ENCODE data around the gene DCPS.

Gene DCPS

DNA sequence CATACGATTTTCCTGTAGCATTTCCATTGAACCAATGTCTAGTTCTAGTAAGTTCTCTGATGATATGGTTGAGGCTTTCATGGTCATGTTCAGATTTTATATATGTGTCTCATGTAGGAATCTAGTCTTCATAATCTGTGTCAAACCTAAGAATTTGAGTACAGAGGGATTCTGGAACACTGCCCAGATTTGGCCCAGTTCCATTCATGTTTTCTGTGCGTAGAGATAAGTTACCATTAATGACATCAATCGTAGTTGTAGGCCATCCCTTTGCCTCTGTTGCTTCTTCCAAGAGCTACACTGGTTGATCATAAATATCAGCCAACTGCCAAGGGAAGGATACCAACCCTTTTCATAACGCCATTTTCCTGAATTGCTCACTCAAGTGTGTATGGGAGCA is 74.9 kb downstream of the DCPS start:
- TF ChIP-seq, protein P1, sequence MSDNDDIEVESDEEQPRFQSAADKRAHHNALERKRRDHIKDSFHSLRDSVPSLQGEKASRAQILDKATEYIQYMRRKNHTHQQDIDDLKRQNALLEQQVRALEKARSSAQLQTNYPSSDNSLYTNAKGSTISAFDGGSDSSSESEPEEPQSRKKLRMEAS (IDR thresholded peaks at IDR 0.05): no peak
- TF ChIP-seq, protein P2, sequence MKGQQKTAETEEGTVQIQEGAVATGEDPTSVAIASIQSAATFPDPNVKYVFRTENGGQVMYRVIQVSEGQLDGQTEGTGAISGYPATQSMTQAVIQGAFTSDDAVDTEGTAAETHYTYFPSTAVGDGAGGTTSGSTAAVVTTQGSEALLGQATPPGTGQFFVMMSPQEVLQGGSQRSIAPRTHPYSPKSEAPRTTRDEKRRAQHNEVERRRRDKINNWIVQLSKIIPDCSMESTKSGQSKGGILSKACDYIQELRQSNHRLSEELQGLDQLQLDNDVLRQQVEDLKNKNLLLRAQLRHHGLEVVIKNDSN (IDR thresholded peaks at IDR 0.05): no peak
- TF ChIP-seq FOXM1 (IDR thresholded peaks at IDR 0.05; ENCODE audit: borderline replicate concordance, low read depth): no peak
- TF ChIP-seq EP300 (IDR thresholded peaks at IDR 0.05; ENCODE audit: borderline replicate concordance): no peak
- TF ChIP-seq CEBPB (IDR thresholded peaks at IDR 0.05): no peak
- TF ChIP-seq CREB1 (IDR thresholded peaks at IDR 0.05; ENCODE audit: low read depth): no peak
- TF ChIP-seq TAF1 (IDR thresholded peaks at IDR 0.05; ENCODE audit: low read depth): no peak
- TF ChIP-seq TEAD4 (IDR thresholded peaks at IDR 0.05): no peak
- TF ChIP-seq YY1 (IDR thresholded peaks at IDR 0.05; ENCODE audit: low read depth): no peak
- TF ChIP-seq NFIC (IDR thresholded peaks at IDR 0.05): no peak

DNA sequence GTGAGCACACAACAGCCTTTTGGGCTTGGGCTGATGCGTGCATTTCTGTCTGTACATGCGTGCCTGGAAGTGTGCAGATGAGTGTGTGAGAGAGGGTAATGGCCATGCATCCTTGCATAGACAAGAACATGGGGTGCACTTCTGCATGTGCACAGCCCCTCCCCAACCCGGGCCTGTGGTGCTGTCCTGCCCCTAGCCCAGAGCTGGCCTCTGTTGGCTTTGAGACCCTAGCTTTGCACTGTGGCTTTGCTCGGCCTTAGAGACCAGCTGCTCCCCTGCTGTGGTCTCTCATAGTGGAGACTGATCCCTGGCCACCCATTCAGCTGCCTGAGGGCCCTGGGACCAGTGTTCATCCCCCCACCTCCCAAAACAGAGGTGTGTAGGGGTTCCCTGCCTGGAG is 77.0 kb downstream of the DCPS start:
- TF ChIP-seq RAD21 (IDR thresholded peaks at IDR 0.05; ENCODE audit: low read depth): no peak
- no peak for TF ChIP-seq CREB1 (IDR thresholded peaks at IDR 0.05; ENCODE audit: low read depth)
- TF ChIP-seq EP300 (IDR thresholded peaks at IDR 0.05; ENCODE audit: borderline replicate concordance): no peak
- TF ChIP-seq NFIC (IDR thresholded peaks at IDR 0.05): no peak
- TF ChIP-seq EGR1 (IDR thresholded peaks at IDR 0.05): no peak
- TF ChIP-seq TAF1 (IDR thresholded peaks at IDR 0.05; ENCODE audit: low read depth): no peak
- TF ChIP-seq, protein P1 (IDR thresholded peaks at IDR 0.05): no peak
- TF ChIP-seq CEBPB (IDR thresholded peaks at IDR 0.05): no peak
- TF ChIP-seq YY1 (IDR thresholded peaks at IDR 0.05; ENCODE audit: low read depth): no peak
- no peak for TF ChIP-seq TCF12 (IDR thresholded peaks at IDR 0.05; ENCODE audit: low read depth)

DNA sequence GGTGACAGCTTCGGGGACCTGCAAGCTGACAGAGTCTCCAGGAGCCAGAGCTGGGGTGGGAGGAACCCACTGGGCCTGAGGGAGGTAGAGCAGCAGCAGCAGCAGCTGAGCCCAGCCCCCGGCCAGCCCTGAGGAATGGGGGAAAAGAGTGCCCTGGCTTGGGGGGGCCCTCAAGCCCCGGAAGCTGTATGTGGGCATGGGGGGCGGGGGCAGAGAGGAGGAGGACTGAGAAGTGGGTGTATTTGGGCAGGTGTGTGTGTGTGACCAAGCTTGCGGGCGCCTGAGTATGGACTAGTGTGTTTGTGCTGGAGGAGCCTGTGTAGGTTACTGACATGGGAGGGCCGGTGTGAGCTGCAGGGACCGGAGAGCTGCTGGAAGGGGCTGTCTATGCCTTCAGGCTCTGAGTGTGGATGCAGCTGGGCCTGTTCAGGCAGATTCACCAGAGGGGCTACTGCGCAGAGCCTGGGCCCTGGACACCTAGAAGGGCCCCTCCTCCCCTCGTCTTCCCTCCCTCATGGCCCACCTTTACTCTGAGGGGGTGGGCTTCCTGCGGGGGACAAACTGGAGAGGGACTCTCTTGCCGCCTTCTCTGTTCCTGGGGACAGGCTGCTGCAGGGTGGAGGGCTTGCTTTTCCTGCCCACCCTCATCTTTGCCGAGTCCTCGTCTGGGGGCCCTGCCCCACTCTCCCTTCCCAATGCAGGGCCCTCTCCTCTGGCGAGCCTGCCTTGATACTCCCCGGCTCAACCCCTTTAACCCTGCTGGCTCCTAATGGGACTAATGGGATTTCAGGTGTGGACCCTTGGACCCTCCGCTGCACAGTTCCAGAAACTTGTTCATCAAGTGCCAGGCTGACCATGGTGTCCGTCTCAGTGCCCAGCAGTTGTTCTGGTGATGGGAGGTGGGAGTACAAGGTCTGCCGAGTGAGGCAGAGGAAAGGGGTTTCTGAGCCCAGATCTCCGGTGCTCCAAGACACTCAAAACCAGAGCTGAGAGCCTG is 79.8 kb downstream of the DCPS start:
- TF ChIP-seq RAD21 (IDR thresholded peaks at IDR 0.05; ENCODE audit: low read depth): no peak
- TF ChIP-seq YY1 (IDR thresholded peaks at IDR 0.05; ENCODE audit: low read depth): no peak

DNA sequence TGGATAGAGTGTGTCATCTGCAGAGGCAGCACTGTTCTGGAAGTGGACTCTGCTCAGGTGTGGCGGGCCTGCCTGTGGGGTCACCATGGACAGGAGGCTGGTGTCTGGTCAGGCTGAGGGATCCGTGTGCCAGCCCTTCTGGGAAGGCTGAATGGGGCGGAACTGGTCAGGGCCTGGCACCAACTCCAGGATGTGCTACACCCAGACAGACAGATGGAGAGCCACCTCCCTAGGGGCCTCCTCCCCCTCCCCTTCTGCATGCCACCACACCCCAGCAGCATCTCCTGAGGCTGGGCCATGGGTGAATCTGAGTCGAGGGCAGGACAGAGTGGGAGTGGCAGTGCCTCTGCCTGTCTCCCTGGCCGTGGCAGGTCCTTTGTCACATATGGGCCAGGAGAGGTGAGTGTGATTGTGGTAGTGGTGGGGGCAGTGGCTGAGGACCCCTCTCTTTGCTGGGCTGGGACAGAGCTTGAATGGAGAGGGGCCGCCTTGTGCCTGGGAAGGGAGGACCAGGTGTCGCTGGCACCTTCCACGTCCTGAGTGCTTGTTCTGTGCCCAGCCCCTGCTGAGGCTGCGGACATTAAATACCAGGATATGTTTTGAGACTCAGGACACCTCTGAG is 80.7 kb downstream of the DCPS start:
- TF ChIP-seq EP300 (IDR thresholded peaks at IDR 0.05; ENCODE audit: borderline replicate concordance) (no peak), CREB1 (IDR thresholded peaks at IDR 0.05; ENCODE audit: low read depth) (no peak), EGR1 (IDR thresholded peaks at IDR 0.05) (no peak), RAD21 (IDR thresholded peaks at IDR 0.05; ENCODE audit: low read depth) (no peak), NFIC (IDR thresholded peaks at IDR 0.05) (no peak), YY1 (IDR thresholded peaks at IDR 0.05; ENCODE audit: low read depth) (no peak), TCF12 (IDR thresholded peaks at IDR 0.05; ENCODE audit: low read depth) (no peak), FOXM1 (IDR thresholded peaks at IDR 0.05; ENCODE audit: borderline replicate concordance, low read depth) (no peak), ZBTB7A (IDR thresholded peaks at IDR 0.05; ENCODE audit: low read depth) (no peak), TEAD4 (IDR thresholded peaks at IDR 0.05) (no peak), CEBPB (IDR thresholded peaks at IDR 0.05) (no peak), TAF1 (IDR thresholded peaks at IDR 0.05; ENCODE audit: low read depth) (no peak)
- TF ChIP-seq, protein P1 (IDR thresholded peaks at IDR 0.05): no peak
- TF ChIP-seq, protein P3, sequence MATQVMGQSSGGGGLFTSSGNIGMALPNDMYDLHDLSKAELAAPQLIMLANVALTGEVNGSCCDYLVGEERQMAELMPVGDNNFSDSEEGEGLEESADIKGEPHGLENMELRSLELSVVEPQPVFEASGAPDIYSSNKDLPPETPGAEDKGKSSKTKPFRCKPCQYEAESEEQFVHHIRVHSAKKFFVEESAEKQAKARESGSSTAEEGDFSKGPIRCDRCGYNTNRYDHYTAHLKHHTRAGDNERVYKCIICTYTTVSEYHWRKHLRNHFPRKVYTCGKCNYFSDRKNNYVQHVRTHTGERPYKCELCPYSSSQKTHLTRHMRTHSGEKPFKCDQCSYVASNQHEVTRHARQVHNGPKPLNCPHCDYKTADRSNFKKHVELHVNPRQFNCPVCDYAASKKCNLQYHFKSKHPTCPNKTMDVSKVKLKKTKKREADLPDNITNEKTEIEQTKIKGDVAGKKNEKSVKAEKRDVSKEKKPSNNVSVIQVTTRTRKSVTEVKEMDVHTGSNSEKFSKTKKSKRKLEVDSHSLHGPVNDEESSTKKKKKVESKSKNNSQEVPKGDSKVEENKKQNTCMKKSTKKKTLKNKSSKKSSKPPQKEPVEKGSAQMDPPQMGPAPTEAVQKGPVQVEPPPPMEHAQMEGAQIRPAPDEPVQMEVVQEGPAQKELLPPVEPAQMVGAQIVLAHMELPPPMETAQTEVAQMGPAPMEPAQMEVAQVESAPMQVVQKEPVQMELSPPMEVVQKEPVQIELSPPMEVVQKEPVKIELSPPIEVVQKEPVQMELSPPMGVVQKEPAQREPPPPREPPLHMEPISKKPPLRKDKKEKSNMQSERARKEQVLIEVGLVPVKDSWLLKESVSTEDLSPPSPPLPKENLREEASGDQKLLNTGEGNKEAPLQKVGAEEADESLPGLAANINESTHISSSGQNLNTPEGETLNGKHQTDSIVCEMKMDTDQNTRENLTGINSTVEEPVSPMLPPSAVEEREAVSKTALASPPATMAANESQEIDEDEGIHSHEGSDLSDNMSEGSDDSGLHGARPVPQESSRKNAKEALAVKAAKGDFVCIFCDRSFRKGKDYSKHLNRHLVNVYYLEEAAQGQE (IDR thresholded peaks at IDR 0.05; ENCODE audit: low read depth): no peak
- TF ChIP-seq, protein P2 (IDR thresholded peaks at IDR 0.05): no peak

DNA sequence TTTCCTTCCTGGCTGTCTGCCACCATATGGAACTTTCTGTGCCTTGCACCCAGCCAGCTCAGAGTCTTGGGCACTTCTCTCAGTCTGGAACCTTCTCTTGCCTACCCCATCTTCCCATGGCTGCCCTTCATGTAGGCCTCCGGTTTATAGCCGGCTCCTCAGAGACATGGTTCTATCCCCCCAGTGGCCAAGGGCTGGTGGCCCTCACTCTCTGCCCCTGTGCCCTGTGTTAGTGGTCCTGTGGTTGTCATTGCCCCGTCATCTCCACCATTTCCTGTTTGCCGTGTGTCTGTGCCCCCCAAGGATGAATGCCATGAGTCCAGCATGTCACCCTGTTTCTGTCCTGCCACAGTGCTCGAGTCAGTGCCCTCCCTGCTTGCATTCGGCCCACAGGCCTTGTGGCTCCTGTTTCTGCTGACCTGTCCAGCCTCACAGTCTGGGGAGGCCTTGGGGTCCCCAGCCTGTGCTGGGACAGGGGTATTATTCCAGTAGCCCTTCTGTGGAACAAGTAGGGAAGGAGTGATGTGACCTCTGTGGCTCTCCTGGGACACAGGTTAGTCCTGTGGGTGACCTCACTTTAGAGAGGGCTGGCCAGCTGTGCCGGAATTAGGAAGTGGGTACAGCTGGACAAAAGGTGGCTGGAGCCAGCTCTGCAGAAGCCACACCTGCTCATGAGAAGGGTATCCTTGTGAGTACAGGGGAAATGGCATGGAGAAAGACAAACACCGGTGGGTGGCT is 82.3 kb downstream of the DCPS start:
- no peak for TF ChIP-seq RAD21 (IDR thresholded peaks at IDR 0.05; ENCODE audit: low read depth)
- TF ChIP-seq, protein P1 (IDR thresholded peaks at IDR 0.05): no peak

DNA sequence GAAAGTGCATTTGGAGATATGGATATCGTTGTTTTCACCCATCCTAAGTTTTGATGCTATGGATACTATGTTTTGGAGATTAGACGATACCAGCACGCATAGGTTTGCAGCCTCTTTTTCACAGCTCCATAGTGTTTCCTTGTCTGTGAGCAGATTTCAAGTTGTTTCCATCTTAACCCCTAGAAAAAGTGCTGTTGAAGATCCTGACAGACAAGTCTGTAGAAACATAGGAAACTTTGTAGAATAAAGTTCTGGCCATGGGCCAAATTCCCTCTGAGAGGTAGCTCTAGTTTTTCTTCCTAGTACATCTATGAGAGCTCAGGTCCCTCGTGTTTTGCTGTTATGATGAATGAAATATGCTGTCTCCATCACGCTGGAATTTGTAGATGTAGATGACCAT is 84.0 kb downstream of the DCPS start:
- 0 out of 2 replicates have a peak, but pooled peaks have one; percentile 20 for TF ChIP-seq NFIC (IDR thresholded peaks at IDR 0.05)
- no peak for TF ChIP-seq EP300 (IDR thresholded peaks at IDR 0.05; ENCODE audit: borderline replicate concordance)
- TF ChIP-seq CREB1 (IDR thresholded peaks at IDR 0.05; ENCODE audit: low read depth): no peak
- TF ChIP-seq TEAD4 (IDR thresholded peaks at IDR 0.05): no peak
- no peak for TF ChIP-seq CEBPB (IDR thresholded peaks at IDR 0.05)
- no peak for TF ChIP-seq YY1 (IDR thresholded peaks at IDR 0.05; ENCODE audit: low read depth)
- TF ChIP-seq FOXM1 (IDR thresholded peaks at IDR 0.05; ENCODE audit: borderline replicate concordance, low read depth): no peak
- TF ChIP-seq, protein P3 (IDR thresholded peaks at IDR 0.05; ENCODE audit: low read depth): no peak

Data from Ishikawa (cell line).